CD14-positive monocyte (primary cell): ENCODE results near the gene GPR65. TPM values are rescaled to one million over a fixed set of nuclear protein-coding genes. Genes with fewer than 3 reads are reported as not detected.

ENCODE experiments used
- DNase-seq, 3 donors: peaks; one replicate each; pipeline ENCODE4 v3.0.0-alpha.2; 2011 to 2022
- H2AFZ ChIP-seq: 2 replicates; pipeline ENCODE4 v1.6.0; 2012; ENCODE audit warnings: mild to moderate bottlenecking, low read depth, low read length, inconsistent platforms; ENCODE audit not compliant: insufficient read depth, poor library complexity, severe bottlenecking
- H3K27ac ChIP-seq, 2 donors: 1 replicate in 1 of 2; 2 replicates in 1 of 2; pipeline ENCODE4 v1.5.1; 2012 to 2013; ENCODE audit warnings: low read length in 2 of 2, control low read depth in 1 of 2, inconsistent platforms in 1 of 2, low read depth in 1 of 2, mild to moderate bottlenecking in 1 of 2
- H3K27me3 ChIP-seq, 2 donors: one replicate each; pipeline versions ENCODE4 v1.6.0 to v1.6.1; 2011 to 2013; ENCODE audit warnings: low read length in 2 of 2; ENCODE audit not compliant: control insufficient read depth in 2 of 2, insufficient read depth in 2 of 2
- H3K36me3 ChIP-seq, 2 donors: replicated peaks in 1 of 2; 1 replicate in 1 of 2; 2 replicates in 1 of 2; pipeline versions ENCODE4 v1.5.1 to v1.6.1; 2012 to 2013; ENCODE audit warnings: low read length in 2 of 2, control low read depth in 1 of 2, inconsistent platforms in 1 of 2, mild to moderate bottlenecking in 1 of 2; ENCODE audit not compliant: insufficient read depth in 2 of 2, control insufficient read depth in 1 of 2
- H3K4me1 ChIP-seq, 2 donors: 1 replicate in 1 of 2; 2 replicates in 1 of 2; pipeline versions ENCODE4 v1.5.1 to v1.6.1; 2012 to 2013; ENCODE audit warnings: low read length in 2 of 2, control low read depth in 1 of 2, inconsistent platforms in 1 of 2, mild to moderate bottlenecking in 1 of 2, moderate library complexity in 1 of 2; ENCODE audit not compliant: insufficient read depth in 2 of 2, control insufficient read depth in 1 of 2
- H3K4me2 ChIP-seq: replicated peaks from 2 replicates; pipeline ENCODE3; 2012; ENCODE audit warnings: low read length, moderate library complexity, mild to moderate bottlenecking; ENCODE audit not compliant: poor library complexity, severe bottlenecking; ENCODE audit errors: extremely low read depth
- H3K4me3 ChIP-seq, 3 experiments: fragments of 200-600 bp in 1 of 3; sonication (generic) in 1 of 3; replicated peaks in 1 of 3; 1 replicate in 2 of 3; 2 replicates in 1 of 3; pipeline ENCODE4 v1.5.1; 2011 to 2013; ENCODE audit warnings: low read length in 3 of 3, mild to moderate bottlenecking in 3 of 3, control low read depth in 2 of 3, low read depth in 2 of 3, inconsistent platforms in 1 of 3, moderate library complexity in 1 of 3
- H3K79me2 ChIP-seq: 2 replicates; pipeline ENCODE4 v1.6.0; 2012; ENCODE audit warnings: mild to moderate bottlenecking, control low read depth, inconsistent platforms, low read length, moderate library complexity; ENCODE audit not compliant: insufficient read depth
- H3K9ac ChIP-seq: 2 replicates; pipeline ENCODE4 v1.6.0; 2017; ENCODE audit warnings: low read length, mild to moderate bottlenecking; ENCODE audit not compliant: insufficient read depth, poor library complexity, severe bottlenecking
- H3K9me3 ChIP-seq, 2 donors: replicated peaks in 1 of 2; 1 replicate in 1 of 2; 2 replicates in 1 of 2; pipeline versions ENCODE4 v1.5.1 to v1.6.1; 2012 to 2013; ENCODE audit warnings: low read length in 2 of 2, control low read depth in 1 of 2; ENCODE audit not compliant: control insufficient read depth in 1 of 2, insufficient read depth in 1 of 2
- H4K20me1 ChIP-seq: 2 replicates; pipeline ENCODE4 v1.6.0; 2012; ENCODE audit warnings: mild to moderate bottlenecking, low read length, control low read depth, moderate library complexity; ENCODE audit not compliant: insufficient read depth
- H3K27ac Mint-ChIP-seq, 7 donors: one replicate each; pipeline ENCODE4 v1.8.0; 2020; ENCODE audit warnings: mild to moderate bottlenecking in 7 of 7, mixed read lengths in 7 of 7, moderate library complexity in 6 of 7, inconsistent platforms in 2 of 7
- H3K27me3 Mint-ChIP-seq, 3 donors: one replicate each; pipeline ENCODE4 v1.8.0; 2021 to 2022; ENCODE audit warnings: low read depth in 3 of 3, mild to moderate bottlenecking in 3 of 3, mixed read lengths in 3 of 3, moderate library complexity in 3 of 3, inconsistent platforms in 1 of 3
- H3K36me3 Mint-ChIP-seq, 2 donors: one replicate each; pipeline ENCODE4 v1.8.0; 2020; ENCODE audit warnings: mixed read lengths in 2 of 2, inconsistent platforms in 1 of 2, mild to moderate bottlenecking in 1 of 2
- H3K4me1 Mint-ChIP-seq: one replicate; pipeline ENCODE4 v1.8.0; 2020; ENCODE audit warnings: mild to moderate bottlenecking, mixed read lengths
- H3K4me3 Mint-ChIP-seq, 2 donors: one replicate each; pipeline ENCODE4 v1.8.0; 2020; ENCODE audit warnings: mild to moderate bottlenecking in 2 of 2, mixed read lengths in 2 of 2, moderate library complexity in 1 of 2
- H3K9me3 Mint-ChIP-seq, 7 donors: one replicate each; pipeline ENCODE4 v1.8.0; 2020 to 2022; ENCODE audit warnings: mixed read lengths in 7 of 7, mild to moderate bottlenecking in 6 of 7, moderate library complexity in 6 of 7, inconsistent platforms in 2 of 7
- WGBS: methylation state at CpG from one replicate; pipeline ENCODE4 v1.1.5; 2013; ENCODE audit warnings: missing lambda C conversion rate; ENCODE audit not compliant: insufficient coverage; 5-methylcytosine and 5-hydroxymethylcytosine counted together
- intact Hi-C, 2 donors: fragments of 100-400 bp; cut with micrococcal nuclease; formaldehyde crosslinking; loops; one replicate each; pipeline versions ENCODE4 v1.15.0 to v1.15.1; 2023
- polyA plus RNA-seq, 3 donors: library from polyadenylated mRNA; depleted of rRNA in 1 of 3; unstranded in 2 of 3; stranded (reverse) in 1 of 3; fragments of 300-500 nt in 2 of 3; fragments of >200 nt in 1 of 3; fragmentation: Illumina TruSeq in 2 of 3; gene quantifications; 1 replicate in 2 of 3; 2 replicates in 1 of 3; pipeline ENCODE4 v1.2.3, GENCODE V29; 2012 to 2021
- small RNA-seq: library from RNA; depleted of rRNA; stranded (forward); fragments of <200 nt; gene quantifications from one replicate; pipeline ENCODE3, GENCODE V24; 2012; ENCODE audit warnings: low read depth; ENCODE audit not compliant: insufficient read length
- TF ChIP-seq, protein P1 (sequence below): fragments of 200-600 bp; IDR thresholded peaks from one replicate; pipeline ENCODE4 v1.8.0; 2022; ENCODE audit warnings: antibody characterized with exemption, mild to moderate bottlenecking

Gene GPR65
- polyA plus RNA-seq, 3 donors = 15.5 to 33.3 (median 20.6) TPM

DNA sequence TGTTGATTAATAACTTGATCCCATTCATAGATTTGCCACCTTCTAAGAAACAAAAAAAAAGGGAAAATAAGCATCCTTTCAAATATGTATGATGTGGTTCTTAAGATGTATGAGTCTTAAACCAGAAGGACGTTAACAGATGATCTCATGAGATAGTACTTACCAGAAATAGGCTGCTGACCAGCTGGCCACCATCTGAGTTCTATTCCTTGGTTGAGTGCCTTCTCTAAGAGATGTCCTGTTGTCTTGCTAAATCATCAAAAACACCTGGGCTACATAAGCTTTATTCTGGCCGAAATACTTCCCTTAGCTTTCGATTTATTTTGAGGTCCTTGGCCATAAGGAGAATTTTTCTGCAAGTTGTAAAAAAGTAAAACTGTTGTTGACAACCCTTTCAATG is 55.6 kb downstream of the GPR65 start:
- Mint-ChIP-seq H3K4me3 (no peak overlapping the region), H3K27me3 (peaks cover 16 to 22% (median 21%) of the 10 kb centered on the region in 3 donors), H3K36me3 (peaks cover 0 to 8% of the 10 kb centered on the region in 2 donors), H3K9me3 (peaks cover 4 to 10% (median 5%) of the 10 kb centered on the region in 7 donors), H3K27ac (no peak overlapping the region), H3K4me1 (no peaks in the 10 kb centered on the region)
- no peaks in the 10 kb centered on the region for H3K4me1 ChIP-seq
- no peaks in the 10 kb centered on the region for H3K79me2 ChIP-seq
- no peak for DNase-seq
- WGBS = 80% methylated on average over 1 of the region's 3 CpGs
- peaks cover 0 to 4% of the 10 kb centered on the region in 2 donors for H3K9me3 ChIP-seq
- H3K4me3 ChIP-seq = no peak overlapping the region
- H3K27me3 ChIP-seq = peaks cover 0 to 8% of the 10 kb centered on the region in 2 donors
- H3K36me3 ChIP-seq = no peaks in the 10 kb centered on the region
- H2AFZ ChIP-seq = no peak overlapping the region
- H3K4me2 ChIP-seq = no peak overlapping the region
- intact Hi-C loops = loop anchor here in 1 of 2 donors (10.0 kb wide), 1 partner anchor 46 kb away; no protein-coding TSS in a partner anchor
- H3K27ac ChIP-seq = no peak overlapping the region
- no peak overlapping the region for H3K9ac ChIP-seq
- TF ChIP-seq, protein P1, sequence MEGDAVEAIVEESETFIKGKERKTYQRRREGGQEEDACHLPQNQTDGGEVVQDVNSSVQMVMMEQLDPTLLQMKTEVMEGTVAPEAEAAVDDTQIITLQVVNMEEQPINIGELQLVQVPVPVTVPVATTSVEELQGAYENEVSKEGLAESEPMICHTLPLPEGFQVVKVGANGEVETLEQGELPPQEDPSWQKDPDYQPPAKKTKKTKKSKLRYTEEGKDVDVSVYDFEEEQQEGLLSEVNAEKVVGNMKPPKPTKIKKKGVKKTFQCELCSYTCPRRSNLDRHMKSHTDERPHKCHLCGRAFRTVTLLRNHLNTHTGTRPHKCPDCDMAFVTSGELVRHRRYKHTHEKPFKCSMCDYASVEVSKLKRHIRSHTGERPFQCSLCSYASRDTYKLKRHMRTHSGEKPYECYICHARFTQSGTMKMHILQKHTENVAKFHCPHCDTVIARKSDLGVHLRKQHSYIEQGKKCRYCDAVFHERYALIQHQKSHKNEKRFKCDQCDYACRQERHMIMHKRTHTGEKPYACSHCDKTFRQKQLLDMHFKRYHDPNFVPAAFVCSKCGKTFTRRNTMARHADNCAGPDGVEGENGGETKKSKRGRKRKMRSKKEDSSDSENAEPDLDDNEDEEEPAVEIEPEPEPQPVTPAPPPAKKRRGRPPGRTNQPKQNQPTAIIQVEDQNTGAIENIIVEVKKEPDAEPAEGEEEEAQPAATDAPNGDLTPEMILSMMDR = no peak
- no peaks in the 10 kb centered on the region for H4K20me1 ChIP-seq

DNA sequence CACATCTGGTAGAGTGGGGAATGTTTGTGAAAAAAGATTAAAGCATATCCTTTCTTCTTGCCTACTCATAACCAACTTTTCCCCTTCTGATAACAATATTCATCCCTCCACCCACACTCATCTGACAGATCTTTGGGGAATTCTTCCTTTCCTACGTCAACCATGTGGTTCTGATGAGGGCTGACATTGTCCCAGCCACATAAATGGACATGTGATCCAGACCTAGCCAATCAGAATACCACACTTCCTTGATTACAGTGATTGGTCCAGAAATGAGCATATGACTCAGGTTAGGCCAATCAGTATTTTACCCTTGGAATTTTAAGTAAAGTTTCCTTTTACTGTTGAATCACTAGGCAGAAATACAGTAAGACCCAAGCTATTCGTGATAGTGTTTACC is 58.9 kb downstream of the GPR65 start:
- intact Hi-C loops = loop anchor here in 1 of 2 donors (10.0 kb wide), 1 partner anchor 49 kb away; no protein-coding TSS in a partner anchor
- Mint-ChIP-seq H3K27me3 (peaks cover 13 to 19% (median 17%) of the 10 kb centered on the region in 3 donors), H3K27ac (no peak overlapping the region), H3K4me1 (no peaks in the 10 kb centered on the region), H3K4me3 (peak overlapping the region in 1 of 2 donors; percentile 40), H3K9me3 (peaks cover 5 to 16% (median 8%) of the 10 kb centered on the region in 7 donors), H3K36me3 (peaks cover 1 to 3% of the 10 kb centered on the region in 2 donors)
- TF ChIP-seq, protein P1 = no peak
- 100% methylated on average over 1 of the region's 2 CpGs for WGBS
- H3K79me2 ChIP-seq = no peaks in the 10 kb centered on the region
- H3K4me1 ChIP-seq = no peaks in the 10 kb centered on the region
- H4K20me1 ChIP-seq = no peaks in the 10 kb centered on the region
- H3K36me3 ChIP-seq = no peaks in the 10 kb centered on the region
- H3K27me3 ChIP-seq = peaks cover 2 to 8% of the 10 kb centered on the region in 2 donors
- no peak overlapping the region for H3K4me3 ChIP-seq
- H3K9me3 ChIP-seq = peaks cover 0 to 4% of the 10 kb centered on the region in 2 donors
- H2AFZ ChIP-seq = no peak overlapping the region
- DNase-seq = no peak
- H3K27ac ChIP-seq = no peak overlapping the region
- no peak overlapping the region for H3K4me2 ChIP-seq
- no peak overlapping the region for H3K9ac ChIP-seq

Small RNA genes within 50 kb of the gene (small RNA-seq; reads per million reads assigned to genes)
- gene RNU6-835P = not detected

Other genes with a start within 250 kb of the GPR65 start
- 10 to 100 TPM; 28.6 to 40.6 (median 33.8) TPM for gene GALC, start 12.0 kb upstream of the GPR65 start, polyA plus RNA-seq